NB4 (cell line): ENCODE data around the gene OOSP4B.
"Not testable (repeated sequence)": the region's sequence is repeated elsewhere in the genome, so short reads cannot be mapped to it uniquely, and the experiment has no call there.

ENCODE experiments used
- MYC ChIP-seq: IDR thresholded peaks from 2 replicates; pipeline ENCODE4 v1.6.1; 2011; ENCODE audit warnings: low read depth, low read length
- POLR2A ChIP-seq: IDR thresholded peaks from 2 replicates; pipeline ENCODE4 v1.6.1; 2011; ENCODE audit warnings: mild to moderate bottlenecking; ENCODE audit not compliant: insufficient read length; ENCODE audit errors: extremely low read depth
- TF ChIP-seq, protein P1 (sequence below): IDR thresholded peaks from one replicate; pipeline ENCODE4 v1.5.1; 2012; ENCODE audit warnings: low read depth, low read length
- TF ChIP-seq, protein P2 (sequence below): IDR thresholded peaks from 2 replicates; pipeline ENCODE4 v1.6.1; 2011; ENCODE audit warnings: low read depth, low read length

GRCh38 chr11:60050839-60051238 is 33.9 kb downstream of the OOSP4B start:
- TF ChIP-seq, protein P1, sequence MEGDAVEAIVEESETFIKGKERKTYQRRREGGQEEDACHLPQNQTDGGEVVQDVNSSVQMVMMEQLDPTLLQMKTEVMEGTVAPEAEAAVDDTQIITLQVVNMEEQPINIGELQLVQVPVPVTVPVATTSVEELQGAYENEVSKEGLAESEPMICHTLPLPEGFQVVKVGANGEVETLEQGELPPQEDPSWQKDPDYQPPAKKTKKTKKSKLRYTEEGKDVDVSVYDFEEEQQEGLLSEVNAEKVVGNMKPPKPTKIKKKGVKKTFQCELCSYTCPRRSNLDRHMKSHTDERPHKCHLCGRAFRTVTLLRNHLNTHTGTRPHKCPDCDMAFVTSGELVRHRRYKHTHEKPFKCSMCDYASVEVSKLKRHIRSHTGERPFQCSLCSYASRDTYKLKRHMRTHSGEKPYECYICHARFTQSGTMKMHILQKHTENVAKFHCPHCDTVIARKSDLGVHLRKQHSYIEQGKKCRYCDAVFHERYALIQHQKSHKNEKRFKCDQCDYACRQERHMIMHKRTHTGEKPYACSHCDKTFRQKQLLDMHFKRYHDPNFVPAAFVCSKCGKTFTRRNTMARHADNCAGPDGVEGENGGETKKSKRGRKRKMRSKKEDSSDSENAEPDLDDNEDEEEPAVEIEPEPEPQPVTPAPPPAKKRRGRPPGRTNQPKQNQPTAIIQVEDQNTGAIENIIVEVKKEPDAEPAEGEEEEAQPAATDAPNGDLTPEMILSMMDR, result not testable (repeated sequence)
- TF ChIP-seq MYC, POLR2A: not testable (repeated sequence)
- TF ChIP-seq, protein P2, sequence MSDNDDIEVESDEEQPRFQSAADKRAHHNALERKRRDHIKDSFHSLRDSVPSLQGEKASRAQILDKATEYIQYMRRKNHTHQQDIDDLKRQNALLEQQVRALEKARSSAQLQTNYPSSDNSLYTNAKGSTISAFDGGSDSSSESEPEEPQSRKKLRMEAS, result not testable (repeated sequence)
